ENCODE results near the gene SFSWAP. TPM values are rescaled to one million over a fixed set of nuclear protein-coding genes. Genes with fewer than 3 reads are reported as not detected.
A peak's percentile ranks its signal among the peaks of the same experiment; 100 is the strongest.

The SFSWAP gene
- total RNA-seq, 1 experiment from 2014 or later = 50.4 TPM

DNA sequence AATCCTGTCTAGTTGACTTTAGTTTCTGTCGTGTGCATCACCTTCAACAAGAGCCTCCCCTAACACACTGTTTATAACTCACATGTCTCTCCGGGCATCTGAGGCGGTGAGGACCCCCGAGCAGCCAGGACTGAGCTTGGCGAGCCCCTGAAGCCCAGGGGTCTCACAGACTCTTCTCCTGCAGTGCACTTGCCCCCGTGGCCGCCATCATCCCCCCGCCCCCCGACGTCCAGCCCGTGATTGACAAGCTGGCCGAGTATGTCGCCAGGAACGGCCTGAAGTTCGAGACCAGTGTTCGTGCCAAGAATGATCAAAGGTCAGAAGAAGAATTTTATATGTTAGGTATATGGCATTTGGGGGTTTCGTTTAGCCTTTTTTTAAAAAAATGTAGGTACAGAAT lies 43.3 kb downstream of the SFSWAP start (continued):
- TF ChIP-seq MAX (IDR thresholded peaks at IDR 0.05) = no peak
- TF ChIP-seq SRF (IDR thresholded peaks at IDR 0.05; ENCODE audit: low read depth) = no peak
- no peak for TF ChIP-seq ATF3 (IDR thresholded peaks at IDR 0.05)

DNA sequence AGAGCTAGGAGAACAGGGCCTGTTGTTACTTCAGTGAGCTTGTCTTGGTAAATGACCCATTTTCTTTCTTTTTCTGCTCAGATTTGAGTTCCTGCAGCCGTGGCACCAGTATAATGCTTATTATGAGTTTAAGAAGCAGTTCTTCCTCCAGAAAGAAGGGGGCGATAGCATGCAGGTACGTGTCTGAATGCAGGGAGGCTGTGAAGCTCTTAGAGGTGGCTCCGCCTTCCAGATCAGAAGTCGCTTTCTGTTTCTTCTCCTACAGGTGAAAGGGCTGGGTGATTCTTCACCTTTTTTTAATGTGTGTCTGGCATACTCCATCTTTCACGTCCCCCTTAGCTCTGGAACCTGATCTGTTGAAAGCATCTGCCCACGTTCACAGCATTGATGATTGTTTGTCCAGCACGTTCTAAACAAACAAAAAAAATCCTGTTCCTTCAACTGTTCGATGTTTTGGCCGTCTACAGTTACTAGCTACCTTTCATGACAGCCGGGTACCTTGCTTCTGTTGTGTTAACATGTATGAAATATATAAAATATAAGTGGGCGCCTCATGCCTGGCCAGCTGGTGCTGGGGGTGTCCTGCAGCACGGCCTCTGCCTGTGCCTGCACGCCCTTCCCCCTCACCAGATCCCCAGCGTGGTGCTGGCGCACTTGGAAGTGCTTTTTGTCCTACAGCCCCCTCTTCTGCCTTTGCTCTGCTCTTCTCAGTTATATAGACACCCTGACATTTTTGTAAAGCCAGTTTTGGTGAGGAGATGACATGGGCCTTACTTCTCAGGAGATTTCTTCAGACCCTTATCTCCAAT lies 44.6 kb downstream of the SFSWAP start:
- Histone ChIP-seq H3K27me3 (ENCODE audit: insufficient read depth, low read length) (no peaks in the 10 kb centered on the region), H2AFZ (ENCODE audit: low read depth, low read length, poor library complexity, severe bottlenecking) (no peak overlapping the region), H3K4me2 (ENCODE audit: low read length) (no peak overlapping the region), H3K36me3 (ENCODE audit: control insufficient read depth in 1 of 2, insufficient read depth in 2 of 2, low read length in 2 of 2) (peaks cover 48 to 51% of the 10 kb centered on the region in 2 experiments), H3K79me2 (ENCODE audit: insufficient read depth, low read length) (peaks cover 3% of the 10 kb centered on the region; the same call in 1 of the 2 replicates), H4K20me1 (ENCODE audit: insufficient read depth) (no peaks in the 10 kb centered on the region; the same call in 1 of the 2 replicates), H3K4me3 (replicated peaks in 1 of 2; ENCODE audit: low read depth in 1 of 2, low read length in 2 of 2) (no peak overlapping the region), H3K9me3 (ENCODE audit: control insufficient read depth in 1 of 2, insufficient read depth in 1 of 2, low read depth in 1 of 2, low read length in 2 of 2) (no peaks in the 10 kb centered on the region), H3K9ac (ENCODE audit: low read length) (no peak overlapping the region), H3K4me1 (ENCODE audit: control insufficient read depth in 1 of 2, insufficient read depth in 2 of 2, low read length in 2 of 2) (no peaks in the 10 kb centered on the region), H3K27ac (ENCODE audit: low read depth, low read length) (no peak overlapping the region), H3K9me2 (ENCODE audit: insufficient read depth) (no peaks in the 10 kb centered on the region)
- BruUV-seq (replicated peaks) = no TSS peak
- TF ChIP-seq, protein P1, sequence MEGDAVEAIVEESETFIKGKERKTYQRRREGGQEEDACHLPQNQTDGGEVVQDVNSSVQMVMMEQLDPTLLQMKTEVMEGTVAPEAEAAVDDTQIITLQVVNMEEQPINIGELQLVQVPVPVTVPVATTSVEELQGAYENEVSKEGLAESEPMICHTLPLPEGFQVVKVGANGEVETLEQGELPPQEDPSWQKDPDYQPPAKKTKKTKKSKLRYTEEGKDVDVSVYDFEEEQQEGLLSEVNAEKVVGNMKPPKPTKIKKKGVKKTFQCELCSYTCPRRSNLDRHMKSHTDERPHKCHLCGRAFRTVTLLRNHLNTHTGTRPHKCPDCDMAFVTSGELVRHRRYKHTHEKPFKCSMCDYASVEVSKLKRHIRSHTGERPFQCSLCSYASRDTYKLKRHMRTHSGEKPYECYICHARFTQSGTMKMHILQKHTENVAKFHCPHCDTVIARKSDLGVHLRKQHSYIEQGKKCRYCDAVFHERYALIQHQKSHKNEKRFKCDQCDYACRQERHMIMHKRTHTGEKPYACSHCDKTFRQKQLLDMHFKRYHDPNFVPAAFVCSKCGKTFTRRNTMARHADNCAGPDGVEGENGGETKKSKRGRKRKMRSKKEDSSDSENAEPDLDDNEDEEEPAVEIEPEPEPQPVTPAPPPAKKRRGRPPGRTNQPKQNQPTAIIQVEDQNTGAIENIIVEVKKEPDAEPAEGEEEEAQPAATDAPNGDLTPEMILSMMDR (IDR thresholded peaks at IDR 0.05 in 2 of 3, conservative IDR thresholded peaks at IDR 0.05 in 1 of 3; ENCODE audit: borderline replicate concordance in 1 of 3, insufficient read depth in 1 of 3, low read depth in 2 of 3, low read length in 2 of 3) = peak; percentile 26 to 72 (median 70); a peak in 5 of 6 replicates
- TF ChIP-seq MAX (IDR thresholded peaks at IDR 0.05) (no peak), POLR2AphosphoS5 (IDR thresholded peaks at IDR 0.05; ENCODE audit: low read depth, low read length) (no peak), SRF (IDR thresholded peaks at IDR 0.05; ENCODE audit: low read depth) (no peak), CBX3 (IDR thresholded peaks at IDR 0.05; ENCODE audit: low read depth) (0 out of 2 replicates have a peak, but pooled peaks have one; percentile 14), SIN3A (IDR thresholded peaks at IDR 0.05; ENCODE audit: low read depth) (no peak), TCF7L2 (IDR thresholded peaks at IDR 0.05; ENCODE audit: borderline replicate concordance, extremely low read depth, insufficient read depth, insufficient read length) (no peak), ZFX (IDR thresholded peaks at IDR 0.05) (no peak), JUND (IDR thresholded peaks at IDR 0.05) (no peak), RAD21 (IDR thresholded peaks at IDR 0.05; ENCODE audit: low read depth) (peak; percentile 47), POLR2A (IDR thresholded peaks at IDR 0.05; ENCODE audit: borderline replicate concordance, extremely low read depth, insufficient read depth, insufficient read length) (no peak)
- intact Hi-C loops (cut with micrococcal nuclease) = no loop called here
- CTCF ChIA-PET = interaction anchor here (1.1 to 1.2 kb wide), 3 partner anchors 9 to 26 kb away, joined by 4 to 6 read pairs (median 4); no protein-coding TSS in a partner anchor
- POLR2A ChIA-PET = no interaction called here
- ATAC-seq = peak; percentile 91
- RAD21 ChIA-PET (ENCODE audit: low non-redundant PET in 1 of 2, low total read pairs in 2 of 2, uncharacterized antibody in 2 of 2, unreplicated experiment in 2 of 2) = no interaction called here
- DNase-seq (ENCODE audit: low read depth, low spot score) = peak; percentile 47
